Measurements from ENCODE around the gene ODAD4.
"Not testable (repeated sequence)": the region's sequence is repeated elsewhere in the genome, so short reads cannot be mapped to it uniquely, and the experiment has no call there.

The ODAD4 gene

GRCh38 chr17:42012363-42012762 lies 81.9 kb downstream of the ODAD4 start:
- not testable (repeated sequence) for ATAC-seq

DNA sequence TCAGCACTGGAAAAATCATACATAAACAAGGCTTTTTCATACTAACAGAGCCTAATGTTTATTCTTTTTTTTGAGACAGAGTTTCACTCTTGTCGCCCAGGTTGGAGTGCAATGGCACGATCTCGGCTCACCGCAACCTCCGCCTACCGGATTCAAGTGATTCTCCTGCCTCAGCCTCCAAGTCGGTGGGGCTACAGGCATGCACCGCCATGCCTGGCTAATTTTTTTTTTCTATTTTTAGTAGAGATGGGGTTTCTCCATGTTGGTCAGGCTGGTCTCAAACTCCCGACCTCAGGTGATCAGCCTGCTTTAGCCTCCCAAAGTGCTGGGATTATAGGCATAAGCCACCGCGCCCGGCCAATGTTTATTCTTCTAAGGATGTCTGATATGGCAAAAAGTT lies 83.3 kb downstream of the ODAD4 start:
- not testable (repeated sequence) for ATAC-seq
